HL-60 (cell line): Measurements from ENCODE around the gene GABBR2.
"Not testable (repeated sequence)": the region's sequence is repeated elsewhere in the genome, so short reads cannot be mapped to it uniquely, and the experiment has no call there.

Source experiments
- CTCF ChIP-seq: IDR thresholded peaks from one replicate; pipeline ENCODE4 v1.5.1; 2011; ENCODE audit warnings: low read length, control low read depth, inconsistent platforms; ENCODE audit not compliant: insufficient read depth
- GABPA ChIP-seq: IDR thresholded peaks from 2 replicates; pipeline ENCODE4 v1.6.1; 2012; ENCODE audit warnings: low read depth
- POLR2AphosphoS5 ChIP-seq: IDR thresholded peaks from 2 replicates; pipeline ENCODE4 v1.6.1; 2012; ENCODE audit warnings: low read depth
- REST ChIP-seq: IDR thresholded peaks from 2 replicates; pipeline ENCODE4 v1.6.1; 2012; ENCODE audit warnings: low read depth; ENCODE audit not compliant: insufficient replicate concordance
- SPI1 ChIP-seq: IDR thresholded peaks from 2 replicates; pipeline ENCODE4 v1.6.1; 2012; ENCODE audit warnings: low read depth, mild to moderate bottlenecking, borderline replicate concordance

GRCh38 chr9:98270284-98270683 lies 438.5 kb downstream of the GABBR2 start:
- not testable (repeated sequence) for TF ChIP-seq CTCF, REST, POLR2AphosphoS5, SPI1, GABPA
